Stimulated activated CD8-positive, alpha-beta memory T cell treated with anti-CD3 and anti-CD28 coated beads, Interleukin-12 subunit alpha, Interleukin-12 subunit beta, amount 100 ng/mL, for 24 hours (primary cell): ENCODE results near the gene FAM120C.
A peak's percentile ranks its signal among the peaks of the same experiment; 100 is the strongest.

Experiments used
- DNase-seq: peaks from one replicate; pipeline ENCODE4 v3.0.0-alpha.2; 2020; ENCODE audit errors: extremely low read depth

FAM120C gene

GRCh38 chrX:54157561-54157960 is 25.5 kb downstream of the FAM120C start:
- no peak for DNase-seq

GRCh38 chrX:54134269-54134668 is 48.8 kb downstream of the FAM120C start:
- no peak for DNase-seq

- no peak for DNase-seq
These were observed 66.7 kb downstream of the FAM120C start for GRCh38 chrX:54116391-54116790.

- DNase-seq = no peak
These were observed 89.5 kb downstream of the FAM120C start for GRCh38 chrX:54093571-54093970.

- no peak for DNase-seq
These were observed 89.9 kb downstream of the FAM120C start for GRCh38 chrX:54093159-54093558.

GRCh38 chrX:54090880-54091279 is 92.2 kb downstream of the FAM120C start:
- DNase-seq = no peak

- DNase-seq = no peak
These were observed 93.9 kb downstream of the FAM120C start for GRCh38 chrX:54089191-54089590.

GRCh38 chrX:54087661-54088060 is 95.4 kb downstream of the FAM120C start:
- DNase-seq = no peak

GRCh38 chrX:54085666-54086065 is 97.4 kb downstream of the FAM120C start:
- DNase-seq = no peak

- DNase-seq = no peak
These were observed 106.2 kb downstream of the FAM120C start for GRCh38 chrX:54076903-54077302.

- no peak for DNase-seq
These were observed 108.2 kb downstream of the FAM120C start for GRCh38 chrX:54074826-54075225.

- DNase-seq = no peak
These were observed 115.3 kb downstream of the FAM120C start for GRCh38 chrX:54067766-54068165.

GRCh38 chrX:54066841-54067240 is 116.2 kb downstream of the FAM120C start:
- DNase-seq = no peak

GRCh38 chrX:54064564-54064963 is 118.5 kb downstream of the FAM120C start:
- DNase-seq = no peak

GRCh38 chrX:54063361-54063760 is 119.7 kb downstream of the FAM120C start:
- DNase-seq = no peak

- DNase-seq = no peak
These were observed 133.3 kb downstream of the FAM120C start for GRCh38 chrX:54049801-54050200.

GRCh38 chrX:54048412-54048811 is 134.6 kb downstream of the FAM120C start:
- DNase-seq = no peak

GRCh38 chrX:54045563-54046228 is 137.4 kb downstream of the FAM120C start:
- DNase-seq = no peak

GRCh38 chrX:54044877-54045338 is 138.1 kb downstream of the FAM120C start:
- no peak for DNase-seq

GRCh38 chrX:54044126-54044876 is 138.8 kb downstream of the FAM120C start, which contains the start of gene PHF8:
Gene PHF8, minus strand, starts transcription at chrX:54044473. Its CDS starts 1,745 bp downstream, at chrX:54042728.
- DNase-seq = peak; percentile 84

- no peak for DNase-seq
These were observed 139.4 kb downstream of the FAM120C start for GRCh38 chrX:54043541-54044125.

GRCh38 chrX:54043056-54043455 is 140.0 kb downstream of the FAM120C start:
- no peak for DNase-seq

- no peak for DNase-seq
These were observed 140.4 kb downstream of the FAM120C start for GRCh38 chrX:54042609-54043021.
